B cell (primary cell): ENCODE data around the gene PPP1R12B. TPM values are rescaled to one million over a fixed set of nuclear protein-coding genes. Genes with fewer than 3 reads are reported as not detected.

ENCODE experiments used
- ATAC-seq: fragments of 200-7000 bp; cut with Tn5 transposase; one replicate; pipeline ENCODE4 v1.10.0; 2021; ENCODE audit warnings: low read depth, mild to moderate bottlenecking, moderate number of reproducible peaks, moderate library complexity
- CTCF ChIA-PET: fragments of 350-600 bp; sonication (Branson Sonifier 250); formaldehyde crosslinking; loops from one replicate; lab custom pipeline; 2021; ENCODE audit warnings: antibody characterized with exemption, inconsistent platforms; lab: Charles Lee
- POLR2A ChIA-PET: fragments of 350-600 bp; sonication (Branson Sonifier 250); formaldehyde crosslinking; loops from one replicate; lab custom pipeline; 2021; ENCODE audit warnings: antibody characterized with exemption; lab: Charles Lee
- DNase-seq: peaks from one replicate; pipeline ENCODE4 v3.0.0; 2013
- H2AFZ ChIP-seq: 2 replicates; pipeline ENCODE4 v1.6.1; 2012; ENCODE audit warnings: mild to moderate bottlenecking, low read depth, low read length; ENCODE audit not compliant: insufficient read depth, poor library complexity, severe bottlenecking
- H3K27ac ChIP-seq, 2 donors: 1 replicate in 1 of 2; 2 replicates in 1 of 2; pipeline ENCODE4 v1.5.1; 2012 to 2013; ENCODE audit warnings: low read length in 2 of 2, mild to moderate bottlenecking in 2 of 2, moderate library complexity in 1 of 2
- H3K27me3 ChIP-seq, 4 experiments: fragments of 200-600 bp in 1 of 4; sonication (generic) in 1 of 4; replicated peaks in 1 of 4; 1 replicate in 2 of 4; 2 replicates in 2 of 4; pipeline versions ENCODE4 v1.6.1 to v1.7.0; 2013 to 2016; ENCODE audit warnings: low read length in 3 of 4, mild to moderate bottlenecking in 2 of 4, mixed read lengths in 1 of 4, moderate library complexity in 1 of 4; ENCODE audit not compliant: insufficient read depth in 4 of 4, control insufficient read depth in 3 of 4; ENCODE audit errors: control extremely low read depth in 1 of 4
- H3K36me3 ChIP-seq, 2 experiments: replicated peaks in 1 of 2; 1 replicate in 1 of 2; 2 replicates in 1 of 2; pipeline versions ENCODE4 v1.6.1 to v1.7.1; 2013; ENCODE audit warnings: low read length in 1 of 2; ENCODE audit not compliant: insufficient read depth in 2 of 2, control insufficient read depth in 1 of 2; ENCODE audit errors: control extremely low read depth in 1 of 2, extremely low read depth in 1 of 2
- H3K4me1 ChIP-seq, 2 donors: fragments of 200-600 bp in 1 of 2; sonication (generic) in 1 of 2; 1 replicate in 1 of 2; 2 replicates in 1 of 2; pipeline versions ENCODE4 v1.5.1 to v1.6.1; 2013 to 2017; ENCODE audit warnings: low read length in 2 of 2; ENCODE audit not compliant: control insufficient read depth in 2 of 2, insufficient read depth in 2 of 2
- H3K4me2 ChIP-seq: replicated peaks from 2 replicates; pipeline ENCODE3; 2012; ENCODE audit warnings: mild to moderate bottlenecking, low read depth, low read length; ENCODE audit not compliant: poor library complexity, severe bottlenecking
- H3K4me3 ChIP-seq, 5 experiments: fragments of 200-600 bp in 1 of 5; sonication (generic) in 1 of 5; 1 replicate in 3 of 5; 2 replicates in 2 of 5; pipeline versions ENCODE4 v1.5.1 to v1.7.0; 2011 to 2016; ENCODE audit warnings: low read length in 4 of 5, mild to moderate bottlenecking in 4 of 5, low read depth in 2 of 5, control low read depth in 1 of 5, moderate library complexity in 1 of 5; ENCODE audit not compliant: insufficient read depth in 1 of 5; ENCODE audit errors: control extremely low read depth in 1 of 5, extremely low read depth in 1 of 5
- H3K79me2 ChIP-seq: fragments of 200-600 bp; sonication (generic); one replicate; pipeline ENCODE4 v1.6.0; 2016; ENCODE audit warnings: low read length; ENCODE audit not compliant: control insufficient read depth, insufficient read depth
- H3K9ac ChIP-seq: fragments of 200-600 bp; sonication (generic); 2 replicates; pipeline ENCODE4 v1.6.1; 2017; ENCODE audit warnings: mild to moderate bottlenecking, low read length, moderate library complexity
- H3K9me3 ChIP-seq, 3 donors: one replicate each; pipeline versions ENCODE4 v1.6.1 to v1.7.1; 2013; ENCODE audit warnings: low read length in 2 of 3; ENCODE audit not compliant: control insufficient read depth in 2 of 3, insufficient read depth in 1 of 3; ENCODE audit errors: control extremely low read depth in 1 of 3
- H4K20me1 ChIP-seq: 2 replicates; pipeline ENCODE4 v1.6.0; 2012; ENCODE audit warnings: mild to moderate bottlenecking, low read length; ENCODE audit not compliant: insufficient read depth, control insufficient read depth, poor library complexity, severe bottlenecking
- H3K27ac Mint-ChIP-seq: one replicate; pipeline ENCODE4 v1.8.0; 2021; ENCODE audit warnings: mixed read lengths
- H3K27me3 Mint-ChIP-seq: one replicate; pipeline ENCODE4 v1.8.0; 2021; ENCODE audit warnings: mixed read lengths
- H3K4me1 Mint-ChIP-seq: one replicate; pipeline ENCODE4 v1.8.0; 2021; ENCODE audit warnings: mixed read lengths
- H3K4me3 Mint-ChIP-seq: one replicate; pipeline ENCODE4 v1.8.0; 2021; ENCODE audit warnings: mixed read lengths
- H3K9me3 Mint-ChIP-seq: one replicate; pipeline ENCODE4 v1.8.0; 2022; ENCODE audit warnings: mixed read lengths; ENCODE audit not compliant: insufficient read depth
- EZH2 ChIP-seq: IDR thresholded peaks from 2 replicates; pipeline ENCODE4 v1.6.1; 2012; ENCODE audit warnings: borderline replicate concordance, low read depth, mild to moderate bottlenecking, moderate library complexity, low read length; ENCODE audit not compliant: insufficient read depth, poor library complexity, severe bottlenecking
- WGBS: methylation state at CpG from one replicate; pipeline ENCODE4 v1.1.5; 2013; ENCODE audit warnings: missing lambda C conversion rate; ENCODE audit not compliant: insufficient coverage; 5-methylcytosine and 5-hydroxymethylcytosine counted together
- intact Hi-C: fragments of 100-400 bp; cut with micrococcal nuclease; formaldehyde crosslinking; loops from one replicate; pipeline ENCODE4 v1.10.0; 2022
- polyA plus RNA-seq: library from polyadenylated mRNA; depleted of rRNA; stranded (reverse); fragments of >200 nt; gene quantifications from 2 replicates; pipeline ENCODE4 v1.2.3, GENCODE V29; 2012
- total RNA-seq, 2 donors: library from RNA; stranded (reverse); fragments of 120-200 nt in 1 of 2; gene quantifications; 1 replicate in 1 of 2; 2 replicates in 1 of 2; pipeline versions ENCODE4 v1.2.3 to v1.2.4, GENCODE V29; 2013 to 2022
- TF ChIP-seq, protein P1 (sequence below): fragments of 200-600 bp; IDR thresholded peaks from one replicate; pipeline ENCODE4 v1.8.0; 2022; ENCODE audit warnings: antibody characterized with exemption, mild to moderate bottlenecking

Gene PPP1R12B
- total and polyA plus RNA-seq, 2 donors (not counting 1 experiment from before 2014, with no cell fraction given), result 7.1 to 49.6 TPM

DNA sequence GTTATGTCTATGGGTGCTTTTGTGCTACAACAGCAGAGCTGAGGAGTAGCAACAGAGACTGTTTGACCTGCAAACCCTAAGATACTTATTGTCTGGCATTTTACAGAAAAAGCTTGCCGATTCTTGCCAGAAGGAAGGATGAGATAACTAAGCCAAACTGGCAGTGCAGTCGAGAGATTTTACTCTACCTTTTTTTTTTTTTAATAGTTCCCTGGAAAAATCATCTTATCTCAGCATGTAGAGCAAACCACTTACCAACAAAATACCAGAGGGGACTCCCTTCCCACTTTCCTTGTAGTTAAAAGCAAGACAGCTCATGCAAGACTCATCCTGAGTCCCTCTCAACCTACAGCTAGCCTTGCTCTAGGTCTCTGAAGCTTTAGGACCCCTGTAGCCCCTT is 228.9 kb downstream of the PPP1R12B start:
- H3K4me1 ChIP-seq, result no peaks in the 10 kb centered on the region
- no peak overlapping the region for H3K4me3 ChIP-seq
- no peak overlapping the region for H2AFZ ChIP-seq
- H3K9me3 ChIP-seq, result no peaks in the 10 kb centered on the region
- H3K27me3 ChIP-seq, result no peaks in the 10 kb centered on the region
- H3K27me3 Mint-ChIP-seq, result no peaks in the 10 kb centered on the region
- no peaks in the 10 kb centered on the region for H4K20me1 ChIP-seq
- H3K36me3 ChIP-seq, result peaks cover 7 to 12% of the 10 kb centered on the region in 2 experiments
- POLR2A ChIA-PET, result no interaction called here
- CTCF ChIA-PET, result interaction anchor here (1.2 kb wide), 1 partner anchor 38 kb away, joined by 3 read pairs; no protein-coding TSS in a partner anchor
- no peaks in the 10 kb centered on the region for H3K4me1 Mint-ChIP-seq
- no peak for DNase-seq
- TF ChIP-seq EZH2, result no peak
- TF ChIP-seq, protein P1, sequence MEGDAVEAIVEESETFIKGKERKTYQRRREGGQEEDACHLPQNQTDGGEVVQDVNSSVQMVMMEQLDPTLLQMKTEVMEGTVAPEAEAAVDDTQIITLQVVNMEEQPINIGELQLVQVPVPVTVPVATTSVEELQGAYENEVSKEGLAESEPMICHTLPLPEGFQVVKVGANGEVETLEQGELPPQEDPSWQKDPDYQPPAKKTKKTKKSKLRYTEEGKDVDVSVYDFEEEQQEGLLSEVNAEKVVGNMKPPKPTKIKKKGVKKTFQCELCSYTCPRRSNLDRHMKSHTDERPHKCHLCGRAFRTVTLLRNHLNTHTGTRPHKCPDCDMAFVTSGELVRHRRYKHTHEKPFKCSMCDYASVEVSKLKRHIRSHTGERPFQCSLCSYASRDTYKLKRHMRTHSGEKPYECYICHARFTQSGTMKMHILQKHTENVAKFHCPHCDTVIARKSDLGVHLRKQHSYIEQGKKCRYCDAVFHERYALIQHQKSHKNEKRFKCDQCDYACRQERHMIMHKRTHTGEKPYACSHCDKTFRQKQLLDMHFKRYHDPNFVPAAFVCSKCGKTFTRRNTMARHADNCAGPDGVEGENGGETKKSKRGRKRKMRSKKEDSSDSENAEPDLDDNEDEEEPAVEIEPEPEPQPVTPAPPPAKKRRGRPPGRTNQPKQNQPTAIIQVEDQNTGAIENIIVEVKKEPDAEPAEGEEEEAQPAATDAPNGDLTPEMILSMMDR, result no peak
- no peak for ATAC-seq
- no peak overlapping the region for H3K4me2 ChIP-seq
- no peaks in the 10 kb centered on the region for H3K9me3 Mint-ChIP-seq
- no peak overlapping the region for H3K9ac ChIP-seq
- intact Hi-C loops, result no loop called here
- H3K27ac ChIP-seq, result no peak overlapping the region
- H3K4me3 Mint-ChIP-seq, result no peak overlapping the region
- no peak overlapping the region for H3K27ac Mint-ChIP-seq
- no CpG with 5 or more reads among the region's 2 CpGs for WGBS
- H3K79me2 ChIP-seq, result no peaks in the 10 kb centered on the region

DNA sequence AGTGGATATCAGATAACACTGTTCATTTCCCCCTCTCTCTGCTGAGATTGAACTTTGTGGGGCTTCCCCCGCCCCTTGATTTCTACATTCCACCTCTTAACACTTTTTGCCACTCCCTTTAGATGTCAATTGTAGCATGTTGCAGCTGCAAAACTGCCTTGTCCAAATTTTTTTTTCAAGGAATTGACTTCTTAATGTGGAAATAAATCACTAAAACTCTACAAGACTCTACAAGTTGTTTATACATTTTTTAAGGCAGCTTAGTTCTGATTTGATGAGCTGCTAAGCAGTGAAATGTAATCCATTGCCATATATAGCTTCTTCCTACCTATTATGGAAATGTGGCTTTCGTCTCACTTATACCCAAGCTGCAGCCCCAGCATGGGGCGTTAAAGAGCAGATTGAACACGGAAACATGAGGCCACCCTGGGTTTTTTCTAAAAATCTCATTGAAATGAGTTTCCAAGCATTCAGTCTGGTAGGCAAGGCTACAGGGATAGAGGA is 229.6 kb downstream of the PPP1R12B start:
- ATAC-seq, result no peak
- Mint-ChIP-seq H3K4me1 (no peaks in the 10 kb centered on the region), H3K9me3 (no peaks in the 10 kb centered on the region), H3K4me3 (no peak overlapping the region), H3K27me3 (no peaks in the 10 kb centered on the region), H3K27ac (no peak overlapping the region)
- intact Hi-C loops, result no loop called here
- ChIA-PET CTCF (interaction anchor here (1.2 kb wide), 1 partner anchor 38 kb away, joined by 3 read pairs; no protein-coding TSS in a partner anchor), POLR2A (no interaction called here)
- 100% methylated on average over 3 of the region's 4 CpGs for WGBS
- no peaks in the 10 kb centered on the region for H3K9me3 ChIP-seq
- no peaks in the 10 kb centered on the region for H4K20me1 ChIP-seq
- no peaks in the 10 kb centered on the region for H3K27me3 ChIP-seq
- peaks cover 7 to 12% of the 10 kb centered on the region in 2 experiments for H3K36me3 ChIP-seq
- no peak for DNase-seq
- no peak overlapping the region for H3K4me2 ChIP-seq
- TF ChIP-seq, protein P1, result no peak
- no peaks in the 10 kb centered on the region for H3K79me2 ChIP-seq
- H3K9ac ChIP-seq, result no peak overlapping the region
- no peak overlapping the region for H3K4me3 ChIP-seq
- H3K27ac ChIP-seq, result no peak overlapping the region
- no peaks in the 10 kb centered on the region for H3K4me1 ChIP-seq
- no peak overlapping the region for H2AFZ ChIP-seq
